Progenitor cell of endocrine pancreas (in vitro differentiated cells): ENCODE measurements around the gene UQCC5. TPM values are rescaled to one million over a fixed set of nuclear protein-coding genes. Genes with fewer than 3 reads are reported as not detected.

Source experiments
- DNase-seq: peaks from one replicate; pipeline ENCODE4 v3.0.0; 2021; ENCODE audit warnings: low spot score; ENCODE audit not compliant: unreplicated experiment
- H3K27ac Mint-ChIP-seq: 2 replicates; pipeline ENCODE4 v1.8.0; 2021; ENCODE audit warnings: mild to moderate bottlenecking, moderate library complexity, mixed read lengths
- H3K27me3 Mint-ChIP-seq: 2 replicates; pipeline ENCODE4 v1.8.0; 2021; ENCODE audit warnings: mixed read lengths
- H3K36me3 Mint-ChIP-seq: 2 replicates; pipeline ENCODE4 v1.8.0; 2022; ENCODE audit warnings: mixed read lengths; ENCODE audit not compliant: insufficient read depth
- H3K4me1 Mint-ChIP-seq: 2 replicates; pipeline ENCODE4 v1.8.0; 2021; ENCODE audit warnings: low read depth, mixed read lengths
- H3K4me3 Mint-ChIP-seq: 2 replicates; pipeline ENCODE4 v1.8.0; 2021; ENCODE audit warnings: low read depth, mild to moderate bottlenecking, moderate library complexity, mixed read lengths
- H3K9me3 Mint-ChIP-seq: 2 replicates; pipeline ENCODE4 v1.8.0; 2021; ENCODE audit warnings: low read depth, mixed read lengths
- total RNA-seq: library from RNA; stranded (reverse); gene quantifications from 2 replicates; pipeline ENCODE4 v1.2.1, GENCODE V29; 2021
- TF ChIP-seq, protein P1 (sequence below): fragments of 200-600 bp; sonication (generic); IDR thresholded peaks from one replicate; pipeline ENCODE4 v1.5.0; 2021; ENCODE audit warnings: antibody characterized with exemption, mild to moderate bottlenecking; ENCODE audit not compliant: unreplicated experiment

Gene UQCC5
- total RNA-seq, 1 donor from 2014 or later = 14.2 TPM

- H3K4me3 Mint-ChIP-seq = peak overlapping the region; percentile 94
These were observed 844 bp upstream of the UQCC5 start for GRCh38 chr3:52535411-52536111.

GRCh38 chr3:52536112-52536368 lies 365 bp upstream of the UQCC5 start:
- TF ChIP-seq, protein P1, sequence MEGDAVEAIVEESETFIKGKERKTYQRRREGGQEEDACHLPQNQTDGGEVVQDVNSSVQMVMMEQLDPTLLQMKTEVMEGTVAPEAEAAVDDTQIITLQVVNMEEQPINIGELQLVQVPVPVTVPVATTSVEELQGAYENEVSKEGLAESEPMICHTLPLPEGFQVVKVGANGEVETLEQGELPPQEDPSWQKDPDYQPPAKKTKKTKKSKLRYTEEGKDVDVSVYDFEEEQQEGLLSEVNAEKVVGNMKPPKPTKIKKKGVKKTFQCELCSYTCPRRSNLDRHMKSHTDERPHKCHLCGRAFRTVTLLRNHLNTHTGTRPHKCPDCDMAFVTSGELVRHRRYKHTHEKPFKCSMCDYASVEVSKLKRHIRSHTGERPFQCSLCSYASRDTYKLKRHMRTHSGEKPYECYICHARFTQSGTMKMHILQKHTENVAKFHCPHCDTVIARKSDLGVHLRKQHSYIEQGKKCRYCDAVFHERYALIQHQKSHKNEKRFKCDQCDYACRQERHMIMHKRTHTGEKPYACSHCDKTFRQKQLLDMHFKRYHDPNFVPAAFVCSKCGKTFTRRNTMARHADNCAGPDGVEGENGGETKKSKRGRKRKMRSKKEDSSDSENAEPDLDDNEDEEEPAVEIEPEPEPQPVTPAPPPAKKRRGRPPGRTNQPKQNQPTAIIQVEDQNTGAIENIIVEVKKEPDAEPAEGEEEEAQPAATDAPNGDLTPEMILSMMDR = no peak
- peaks cover 7% of the 10 kb centered on the region for H3K36me3 Mint-ChIP-seq
- DNase-seq = no peak
- peak overlapping the region; percentile 94 for H3K4me3 Mint-ChIP-seq
- H3K9me3 Mint-ChIP-seq = no peaks in the 10 kb centered on the region
- H3K27me3 Mint-ChIP-seq = no peaks in the 10 kb centered on the region
- H3K4me1 Mint-ChIP-seq = peaks cover 41% of the 10 kb centered on the region
- peak overlapping the region; percentile 65 for H3K27ac Mint-ChIP-seq

More at GRCh38 chr3:52535411-52536111, 844 bp upstream of the UQCC5 start:
- no peak for DNase-seq
- TF ChIP-seq, protein P1 = no peak
- Mint-ChIP-seq H3K36me3 (peaks cover 7% of the 10 kb centered on the region), H3K27ac (peak overlapping the region; percentile 37), H3K9me3 (no peaks in the 10 kb centered on the region), H3K27me3 (no peaks in the 10 kb centered on the region), H3K4me1 (peaks cover 41% of the 10 kb centered on the region)

DNA sequence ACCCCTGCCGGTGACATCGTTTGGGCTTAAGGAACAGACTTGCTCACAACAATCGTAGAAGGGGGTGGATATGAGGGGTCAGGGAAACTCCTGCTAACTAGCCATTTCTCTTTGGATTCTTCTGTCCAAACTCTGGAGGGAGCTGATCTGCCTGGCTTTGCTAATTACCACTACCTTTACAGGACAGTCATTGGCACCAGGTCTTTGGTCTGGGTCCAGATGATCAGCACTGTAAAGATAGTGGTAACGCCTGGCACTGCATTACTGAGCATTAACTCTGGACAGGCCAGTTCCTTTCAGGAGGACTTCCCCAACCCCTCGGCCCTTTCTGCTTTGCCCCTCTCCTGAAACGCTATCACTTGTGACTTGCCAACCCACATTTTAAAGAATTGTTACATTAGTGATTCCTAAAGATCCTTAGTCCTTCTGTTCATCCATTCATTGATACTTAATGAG lies 788 bp downstream of the UQCC5 start:
- peaks cover 7% of the 10 kb centered on the region for H3K36me3 Mint-ChIP-seq

DNA sequence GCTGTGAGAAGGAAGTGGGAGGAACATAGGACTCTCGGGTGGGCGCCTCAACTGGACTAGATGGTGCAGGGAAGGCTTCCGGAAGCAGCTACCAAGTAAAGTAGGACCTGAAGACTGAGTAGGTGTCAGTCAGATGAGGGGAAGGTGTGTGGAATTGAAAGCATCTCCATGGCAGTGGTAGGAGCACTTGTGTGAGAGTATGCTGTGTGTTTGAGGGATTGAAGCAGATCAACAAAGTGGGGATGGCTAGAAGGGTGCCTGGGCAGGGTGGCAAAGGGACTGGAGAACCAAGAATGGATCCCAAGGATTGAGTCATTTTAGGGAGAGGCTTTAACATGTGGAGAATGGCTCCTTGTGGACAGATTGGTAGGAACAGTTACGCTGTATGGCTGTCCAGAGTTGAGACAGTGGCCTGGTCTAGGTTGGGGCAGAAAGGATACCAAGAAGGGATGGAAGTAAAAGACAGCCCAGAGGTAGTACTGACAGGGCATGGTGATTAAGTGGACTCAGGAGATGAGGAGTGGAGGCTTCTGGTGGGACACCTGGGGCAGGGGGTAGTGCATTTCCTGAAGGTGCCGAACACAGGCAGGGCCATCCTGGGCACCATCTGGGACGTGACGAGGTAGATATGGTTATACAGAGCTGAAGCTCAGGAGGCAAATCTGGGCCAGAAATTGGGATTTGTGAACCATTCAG lies 1.5 kb downstream of the UQCC5 start:
- Mint-ChIP-seq H3K36me3 (peaks cover 7% of the 10 kb centered on the region), H3K9me3 (no peaks in the 10 kb centered on the region), H3K4me1 (peaks cover 34% of the 10 kb centered on the region), H3K27ac (peak overlapping the region; percentile 99), H3K4me3 (peak overlapping the region; percentile 94), H3K27me3 (no peaks in the 10 kb centered on the region)
- TF ChIP-seq, protein P1 = no peak
- DNase-seq = no peak

More for the DNA sequence above, 788 bp downstream of the UQCC5 start:
- peaks cover 39% of the 10 kb centered on the region for H3K4me1 Mint-ChIP-seq
- H3K27me3 Mint-ChIP-seq = no peaks in the 10 kb centered on the region
- peak overlapping the region; percentile 99 for H3K27ac Mint-ChIP-seq
- DNase-seq = no peak
- H3K4me3 Mint-ChIP-seq = peak overlapping the region; percentile 94
- TF ChIP-seq, protein P1 = no peak
- no peaks in the 10 kb centered on the region for H3K9me3 Mint-ChIP-seq

GRCh38 chr3:52539010-52539653 lies 2.7 kb downstream of the UQCC5 start:
- H3K4me1 Mint-ChIP-seq = peaks cover 34% of the 10 kb centered on the region
- H3K4me3 Mint-ChIP-seq = peak overlapping the region; percentile 44
- no peaks in the 10 kb centered on the region for H3K27me3 Mint-ChIP-seq
- DNase-seq = no peak
- TF ChIP-seq, protein P1 = no peak
- peaks cover 7% of the 10 kb centered on the region for H3K36me3 Mint-ChIP-seq
- H3K9me3 Mint-ChIP-seq = no peaks in the 10 kb centered on the region
- H3K27ac Mint-ChIP-seq = peak overlapping the region; percentile 57
